ENCODE measurements around the gene SELENOP.

DNA sequence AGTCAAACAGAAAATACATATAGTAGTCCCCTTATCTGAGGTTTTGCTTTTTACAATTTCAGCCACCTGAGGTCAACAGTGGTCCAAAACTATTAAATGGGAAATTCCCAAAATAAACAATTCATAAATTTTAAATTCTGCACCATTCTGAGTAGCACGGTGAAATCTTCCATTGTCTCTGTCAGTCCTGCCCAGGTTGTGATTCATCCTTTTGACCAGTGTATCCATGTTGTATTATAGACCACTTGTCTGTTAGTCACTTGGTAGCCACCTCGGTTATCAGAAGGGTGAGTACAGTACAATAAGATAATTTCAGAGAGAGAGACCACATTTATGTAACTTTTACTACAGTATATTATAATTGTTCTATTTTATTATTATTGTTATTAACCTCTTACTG is 52.2 kb downstream of the SELENOP start:
- TF ChIP-seq, protein P1, sequence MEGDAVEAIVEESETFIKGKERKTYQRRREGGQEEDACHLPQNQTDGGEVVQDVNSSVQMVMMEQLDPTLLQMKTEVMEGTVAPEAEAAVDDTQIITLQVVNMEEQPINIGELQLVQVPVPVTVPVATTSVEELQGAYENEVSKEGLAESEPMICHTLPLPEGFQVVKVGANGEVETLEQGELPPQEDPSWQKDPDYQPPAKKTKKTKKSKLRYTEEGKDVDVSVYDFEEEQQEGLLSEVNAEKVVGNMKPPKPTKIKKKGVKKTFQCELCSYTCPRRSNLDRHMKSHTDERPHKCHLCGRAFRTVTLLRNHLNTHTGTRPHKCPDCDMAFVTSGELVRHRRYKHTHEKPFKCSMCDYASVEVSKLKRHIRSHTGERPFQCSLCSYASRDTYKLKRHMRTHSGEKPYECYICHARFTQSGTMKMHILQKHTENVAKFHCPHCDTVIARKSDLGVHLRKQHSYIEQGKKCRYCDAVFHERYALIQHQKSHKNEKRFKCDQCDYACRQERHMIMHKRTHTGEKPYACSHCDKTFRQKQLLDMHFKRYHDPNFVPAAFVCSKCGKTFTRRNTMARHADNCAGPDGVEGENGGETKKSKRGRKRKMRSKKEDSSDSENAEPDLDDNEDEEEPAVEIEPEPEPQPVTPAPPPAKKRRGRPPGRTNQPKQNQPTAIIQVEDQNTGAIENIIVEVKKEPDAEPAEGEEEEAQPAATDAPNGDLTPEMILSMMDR (IDR thresholded peaks at IDR 0.05; ENCODE audit: insufficient read depth, low read length, poor library complexity, severe bottlenecking) = no peak
- TF ChIP-seq EZH2phosphoT487 (conservative IDR thresholded peaks at IDR 0.05; ENCODE audit: low read length) = no peak

Measured in SU-DHL-6 (cell line).